ENCODE results near the gene CDK1. TPM values are rescaled to one million over a fixed set of nuclear protein-coding genes. Genes with fewer than 3 reads are reported as not detected.
A peak's percentile ranks its signal among the peaks of the same experiment; 100 is the strongest.

Gene CDK1
- total and polyA plus RNA-seq, 10 of the 15 experiments (the other 5 are each of a cell fraction or from before 2014, with no cell fraction given), result 81.5 to 361 (median 133) TPM

GRCh38 chr10:60778214-60778970, at the start of gene CDK1 (continued):
- TF ChIP-seq BHLHE40 (IDR thresholded peaks at IDR 0.05; ENCODE audit: borderline replicate concordance in 1 of 2, low read depth in 2 of 2, low read length in 1 of 2), result 0 out of 4 replicates have a peak, but pooled peaks of 1 of the 2 experiments have one; percentile 39
- TF ChIP-seq ATF7 (IDR thresholded peaks at IDR 0.05; ENCODE audit: low read depth), result 0 out of 2 replicates have a peak, but pooled peaks have one; percentile 22
- no peak for TF ChIP-seq RELA (IDR thresholded peaks at IDR 0.05; ENCODE audit: borderline replicate concordance, partially characterized antibody)
- peak; percentile 100 for TF ChIP-seq RB1 (IDR thresholded peaks at IDR 0.05; ENCODE audit: borderline replicate concordance)
- TF ChIP-seq POU2F2 (IDR thresholded peaks at IDR 0.05; ENCODE audit: borderline replicate concordance, low read depth, low read length), result peak; percentile 63; the same call in 2 of the 3 replicates
- TF ChIP-seq SPI1 (IDR thresholded peaks at IDR 0.05; ENCODE audit: borderline replicate concordance, insufficient read depth, low read depth, low read length), result peak; percentile 54; the same call in 1 of the 2 replicates
- no peak for TF ChIP-seq CHD1 (IDR thresholded peaks at IDR 0.05; ENCODE audit: low read depth, low read length)
- TF ChIP-seq RUNX3 (IDR thresholded peaks at IDR 0.05; ENCODE audit: low read length), result 0 out of 2 replicates have a peak, but pooled peaks have one; percentile 6
- no peak for TF ChIP-seq ZNF274 (IDR thresholded peaks at IDR 0.05; ENCODE audit: insufficient read depth, insufficient read length)
- TF ChIP-seq JUNB (IDR thresholded peaks at IDR 0.05), result no peak
- 0 out of 4 replicates have a peak, but pooled peaks of 1 of the 2 experiments have one; percentile 24 for TF ChIP-seq EP300 (IDR thresholded peaks at IDR 0.05; ENCODE audit: borderline replicate concordance in 1 of 2, control insufficient read depth in 1 of 2, low read depth in 2 of 2, low read length in 2 of 2)
- peak; percentile 55; the same call in 1 of the 2 replicates for TF ChIP-seq EED (IDR thresholded peaks at IDR 0.05; ENCODE audit: low read depth)
- TF ChIP-seq CHD2 (IDR thresholded peaks at IDR 0.05; ENCODE audit: borderline replicate concordance, low read depth, low read length), result peak; percentile 78; the same call in 1 of the 2 replicates
- no peak for TF ChIP-seq SUZ12 (IDR thresholded peaks at IDR 0.05; ENCODE audit: unreplicated experiment)
- TF ChIP-seq NRF1 (conservative IDR thresholded peaks at IDR 0.05; ENCODE audit: low read depth, low read length), result peak; percentile 67
- peak; percentile 100 for TF ChIP-seq FOXM1 (IDR thresholded peaks at IDR 0.05; ENCODE audit: low read depth, low read length)
- TF ChIP-seq HCFC1 (IDR thresholded peaks at IDR 0.05; ENCODE audit: low read length), result no peak
- 0 out of 2 replicates have a peak, but pooled peaks have one; percentile 13 for TF ChIP-seq TARDBP (IDR thresholded peaks at IDR 0.05; ENCODE audit: borderline replicate concordance)
- 0 out of 2 replicates have a peak, but pooled peaks have one; percentile 15 for TF ChIP-seq PKNOX1 (IDR thresholded peaks at IDR 0.05)
- TF ChIP-seq ELK1 (IDR thresholded peaks at IDR 0.05; ENCODE audit: low read depth, low read length), result 0 out of 2 replicates have a peak, but pooled peaks have one; percentile 63
- TF ChIP-seq MXI1 (IDR thresholded peaks at IDR 0.05; ENCODE audit: low read depth, low read length), result peak; percentile 92
- TF ChIP-seq IRF3 (IDR thresholded peaks at IDR 0.05), result peak; percentile 39; the same call in 1 of the 2 replicates
- peak; percentile 88 for TF ChIP-seq RELB (IDR thresholded peaks at IDR 0.05; ENCODE audit: low read depth)
- peak; percentile 96; the same call in 1 of the 2 replicates for TF ChIP-seq HDAC2 (IDR thresholded peaks at IDR 0.05)
- TF ChIP-seq POLR2AphosphoS5 (IDR thresholded peaks at IDR 0.05; ENCODE audit: low read length), result peak; percentile 78
- peak in 1 of 2 experiments; percentile 74; a peak in 3 of 4 replicates for TF ChIP-seq IKZF2 (IDR thresholded peaks at IDR 0.05)

All from GM12878 (cell line).